HCT116 (cell line): Measurements from ENCODE around the gene OXER1. TPM values are rescaled to one million over a fixed set of nuclear protein-coding genes. Genes with fewer than 3 reads are reported as not detected.

Source experiments
- ATAC-seq: fragments of 200-7000 bp; cut with Tn5 transposase; 2 replicates; pipeline ENCODE4 v1.9.1; 2020; ENCODE audit warnings: mild to moderate bottlenecking, moderate library complexity
- BruUV-seq: library from RNA; stranded (reverse); fragments of 400-500 nt; replicated peaks from 2 replicates; lab custom pipeline; 2021; lab: Mats Ljungman, UMichigan
- CTCF ChIA-PET: fragments of 300-600 bp; sonication (Branson Sonifier 250); formaldehyde crosslinking; loops from one replicate; lab custom pipeline; 2021; ENCODE audit warnings: antibody characterized with exemption; lab: Charles Lee
- POLR2A ChIA-PET: fragments of 300-600, 350-600 bp; sonication (Branson Sonifier 250); formaldehyde crosslinking; loops from one replicate; lab custom pipeline; 2021; ENCODE audit warnings: antibody characterized with exemption; lab: Charles Lee
- RAD21 ChIA-PET, 2 experiments: fragments of 300-600 bp; sonication (Branson Sonifier 250); formaldehyde crosslinking; loops; one replicate each; lab custom pipeline; 2023; ENCODE audit warnings: low total read pairs in 2 of 2; ENCODE audit not compliant: uncharacterized antibody in 2 of 2, unreplicated experiment in 2 of 2, low non-redundant PET in 1 of 2; lab: Charles Lee
- DNase-seq: peaks from one replicate; pipeline ENCODE4 v3.0.0-alpha.2; 2010; ENCODE audit warnings: low read depth, low spot score
- H2AFZ ChIP-seq: fragments of 200-600 bp; shearing (Covaris generic), sonication (generic); 2 replicates; pipeline ENCODE4 v1.6.1; 2017; ENCODE audit warnings: low read depth, mixed run types, mixed read lengths, antibody characterized with exemption, low read length; ENCODE audit not compliant: poor library complexity, severe bottlenecking
- H3K27ac ChIP-seq: 2 replicates; pipeline ENCODE4 v1.5.1; 2012; ENCODE audit warnings: low read depth, low read length
- H3K27me3 ChIP-seq: fragments of 200-600 bp; sonication (generic); 2 replicates; pipeline ENCODE4 v1.6.1; 2016; ENCODE audit warnings: mixed run types, low read length, mixed read lengths; ENCODE audit not compliant: insufficient read depth
- H3K36me3 ChIP-seq, 2 experiments: fragments of 200-500 bp in 1 of 2; fragments of 200-600 bp in 1 of 2; sonication (Bioruptor generic) in 1 of 2; sonication (generic) in 1 of 2; 2 replicates each; pipeline versions ENCODE4 v1.5.1 to v1.6.1; 2014 to 2016; ENCODE audit warnings: low read length in 2 of 2, inconsistent platforms in 1 of 2, mixed read lengths in 1 of 2, mixed run types in 1 of 2; ENCODE audit not compliant: insufficient read depth in 2 of 2, control insufficient read depth in 1 of 2
- H3K4me1 ChIP-seq, 2 experiments: fragments of 200-600 bp in 1 of 2; sonication (generic) in 1 of 2; 2 replicates each; pipeline versions ENCODE4 v1.5.1 to v1.6.1; 2012 to 2017; ENCODE audit warnings: low read length in 2 of 2, inconsistent platforms in 1 of 2, mild to moderate bottlenecking in 1 of 2, mixed read lengths in 1 of 2, mixed run types in 1 of 2, moderate library complexity in 1 of 2; ENCODE audit not compliant: insufficient read depth in 2 of 2, control insufficient read depth in 1 of 2
- H3K4me2 ChIP-seq: fragments of 200-600 bp; sonication (generic); 2 replicates; pipeline ENCODE4 v1.6.1; 2017; ENCODE audit warnings: mixed run types, low read length, mixed read lengths
- H3K4me3 ChIP-seq, 2 experiments: fragments of 200-600 bp in 1 of 2; sonication (generic) in 1 of 2; replicated peaks in 1 of 2; 2 replicates each; pipeline ENCODE4 v1.5.1; 2011 to 2016; ENCODE audit warnings: low read length in 2 of 2, control low read depth in 1 of 2, low read depth in 1 of 2, mild to moderate bottlenecking in 1 of 2, mixed read lengths in 1 of 2, mixed run types in 1 of 2
- H3K79me2 ChIP-seq: fragments of 200-600 bp; sonication (generic); 2 replicates; pipeline ENCODE4 v1.6.1; 2017; ENCODE audit warnings: mild to moderate bottlenecking, mixed run types, low read length, moderate library complexity, mixed read lengths; ENCODE audit not compliant: insufficient read depth
- H3K9ac ChIP-seq: fragments of 200-600 bp; sonication (generic); 2 replicates; pipeline ENCODE4 v1.6.1; 2016; ENCODE audit warnings: low read length, mixed read lengths
- H3K9me2 ChIP-seq: fragments of 200-600 bp; sonication (generic), shearing (Covaris generic); 2 replicates; pipeline ENCODE4 v1.6.1; 2017; ENCODE audit warnings: mixed run types, mild to moderate bottlenecking, moderate library complexity; ENCODE audit not compliant: insufficient read depth
- H3K9me3 ChIP-seq, 2 experiments: fragments of 200-500 bp in 1 of 2; fragments of 200-600 bp in 1 of 2; sonication (Bioruptor generic) in 1 of 2; sonication (generic) in 1 of 2; 2 replicates each; pipeline ENCODE4 v1.6.1; 2014 to 2017; ENCODE audit warnings: low read length in 2 of 2, mixed read lengths in 2 of 2, inconsistent platforms in 1 of 2, low read depth in 1 of 2, mild to moderate bottlenecking in 1 of 2, mixed run types in 1 of 2, moderate library complexity in 1 of 2; ENCODE audit not compliant: control insufficient read depth in 1 of 2, insufficient read depth in 1 of 2
- H4K20me1 ChIP-seq: fragments of 200-600 bp; sonication (generic), shearing (Covaris generic); 2 replicates; pipeline ENCODE4 v1.6.1; 2017; ENCODE audit warnings: mixed run types, mild to moderate bottlenecking, moderate library complexity; ENCODE audit not compliant: insufficient read depth
- EZH2 ChIP-seq: fragments of 200-600 bp; sonication (generic); IDR thresholded peaks from 2 replicates; pipeline ENCODE4 v1.6.1; 2017; ENCODE audit warnings: antibody characterized with exemption, mixed run types
- EZH2phosphoT487 ChIP-seq: fragments of 200-600 bp; IDR thresholded peaks from 2 replicates; pipeline ENCODE4 v1.6.1; 2018; ENCODE audit warnings: antibody characterized with exemption, borderline replicate concordance
- SRF ChIP-seq: IDR thresholded peaks from 2 replicates; pipeline ENCODE4 v1.6.1; 2012; ENCODE audit warnings: low read depth
- intact Hi-C: fragments of 100-400 bp; cut with micrococcal nuclease; formaldehyde crosslinking; loops from 2 replicates; pipeline ENCODE4 v1.10.0; 2022
- total RNA-seq: library from RNA; stranded (reverse); gene quantifications from one replicate; pipeline ENCODE4 v1.2.1, GENCODE V29; 2021; ENCODE audit not compliant: unreplicated experiment
- TF ChIP-seq, protein P1 (sequence below), 3 experiments: fragments of 200-600 bp in 1 of 3; sonication (generic) in 1 of 3; IDR thresholded peaks in 2 of 3; conservative IDR thresholded peaks in 1 of 3; 2 replicates each; pipeline ENCODE4 v1.5.1; 2012 to 2017; ENCODE audit warnings: low read depth in 2 of 3, low read length in 2 of 3, antibody characterized with exemption in 1 of 3, borderline replicate concordance in 1 of 3, control low read depth in 1 of 3, mild to moderate bottlenecking in 1 of 3, mixed read lengths in 1 of 3, mixed run types in 1 of 3, moderate library complexity in 1 of 3; ENCODE audit not compliant: insufficient read depth in 1 of 3
- TF ChIP-seq, protein P2 (sequence below): IDR thresholded peaks from 2 replicates; pipeline ENCODE4 v1.6.1; 2011; ENCODE audit warnings: mild to moderate bottlenecking, low read length, moderate library complexity; ENCODE audit not compliant: insufficient replicate concordance; ENCODE audit errors: extremely low read depth
- TF ChIP-seq, protein P3 (sequence below): IDR thresholded peaks from 2 replicates; pipeline ENCODE4 v1.6.1; 2012
- TF ChIP-seq, protein P4 (sequence below): IDR thresholded peaks from 2 replicates; pipeline ENCODE4 v1.6.1; 2012; ENCODE audit warnings: low read depth

The OXER1 gene
- total RNA-seq, 1 experiment from 2014 or later = not detected

DNA sequence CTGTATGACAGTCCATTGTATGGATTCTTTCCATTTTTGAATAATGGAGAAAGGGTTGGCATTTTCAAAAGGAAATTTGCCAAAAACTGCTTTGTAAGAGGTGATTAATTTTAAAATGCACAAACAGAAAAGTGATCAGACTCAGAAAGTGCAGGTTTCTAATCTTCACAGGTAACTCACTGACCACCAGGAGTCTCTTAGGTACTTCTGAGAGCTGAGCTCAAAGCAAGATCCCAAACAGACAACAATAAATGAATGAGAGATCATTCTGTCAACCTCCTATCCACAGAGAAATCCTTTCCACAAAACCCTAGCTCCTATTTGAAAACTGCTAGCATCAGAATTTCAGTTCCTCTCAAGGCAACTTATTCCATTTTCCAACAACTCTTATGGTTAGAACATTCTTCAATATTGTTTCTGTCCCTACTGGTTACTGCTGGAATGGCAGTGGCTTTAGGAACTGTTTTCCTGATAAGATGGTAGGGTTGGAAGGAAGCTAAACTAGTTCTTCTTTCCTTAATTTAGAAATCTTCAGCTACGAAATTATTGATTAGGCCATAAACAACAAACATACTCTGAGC is 49.1 kb upstream of the OXER1 start:
- peaks cover 7 to 20% of the 10 kb centered on the region in 2 experiments for H3K4me1 ChIP-seq
- H3K4me2 ChIP-seq = no peak overlapping the region
- TF ChIP-seq SRF = no peak
- TF ChIP-seq, protein P1, sequence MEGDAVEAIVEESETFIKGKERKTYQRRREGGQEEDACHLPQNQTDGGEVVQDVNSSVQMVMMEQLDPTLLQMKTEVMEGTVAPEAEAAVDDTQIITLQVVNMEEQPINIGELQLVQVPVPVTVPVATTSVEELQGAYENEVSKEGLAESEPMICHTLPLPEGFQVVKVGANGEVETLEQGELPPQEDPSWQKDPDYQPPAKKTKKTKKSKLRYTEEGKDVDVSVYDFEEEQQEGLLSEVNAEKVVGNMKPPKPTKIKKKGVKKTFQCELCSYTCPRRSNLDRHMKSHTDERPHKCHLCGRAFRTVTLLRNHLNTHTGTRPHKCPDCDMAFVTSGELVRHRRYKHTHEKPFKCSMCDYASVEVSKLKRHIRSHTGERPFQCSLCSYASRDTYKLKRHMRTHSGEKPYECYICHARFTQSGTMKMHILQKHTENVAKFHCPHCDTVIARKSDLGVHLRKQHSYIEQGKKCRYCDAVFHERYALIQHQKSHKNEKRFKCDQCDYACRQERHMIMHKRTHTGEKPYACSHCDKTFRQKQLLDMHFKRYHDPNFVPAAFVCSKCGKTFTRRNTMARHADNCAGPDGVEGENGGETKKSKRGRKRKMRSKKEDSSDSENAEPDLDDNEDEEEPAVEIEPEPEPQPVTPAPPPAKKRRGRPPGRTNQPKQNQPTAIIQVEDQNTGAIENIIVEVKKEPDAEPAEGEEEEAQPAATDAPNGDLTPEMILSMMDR (IDR thresholded peaks at IDR 0.05 in 2 of 3, conservative IDR thresholded peaks at IDR 0.05 in 1 of 3; ENCODE audit: borderline replicate concordance in 1 of 3, insufficient read depth in 1 of 3, low read depth in 2 of 3, low read length in 2 of 3) = peak; percentile 65 to 74 (median 66); a peak in 5 of 6 replicates
- H3K9ac ChIP-seq = no peak overlapping the region
- peak; percentile 39 for DNase-seq
- no peaks in the 10 kb centered on the region for H3K79me2 ChIP-seq
- no peaks in the 10 kb centered on the region for H3K36me3 ChIP-seq
- H3K27me3 ChIP-seq = no peaks in the 10 kb centered on the region
- intact Hi-C loops = no loop called here
- POLR2A ChIA-PET = no interaction called here
- H4K20me1 ChIP-seq = no peaks in the 10 kb centered on the region
- CTCF ChIA-PET = interaction anchor here (0.6 to 1.3 kb wide), 4 partner anchors 11 to 743 kb away, joined by 3 read pairs; no protein-coding TSS in a partner anchor
- peak overlapping the region; percentile 75 for H2AFZ ChIP-seq
- BruUV-seq = no TSS peak
- H3K9me2 ChIP-seq = no peaks in the 10 kb centered on the region
- ATAC-seq = no peak
- RAD21 ChIA-PET = no interaction called here
- no peaks in the 10 kb centered on the region for H3K9me3 ChIP-seq
- H3K27ac ChIP-seq = no peak overlapping the region
- H3K4me3 ChIP-seq = no peak overlapping the region

DNA sequence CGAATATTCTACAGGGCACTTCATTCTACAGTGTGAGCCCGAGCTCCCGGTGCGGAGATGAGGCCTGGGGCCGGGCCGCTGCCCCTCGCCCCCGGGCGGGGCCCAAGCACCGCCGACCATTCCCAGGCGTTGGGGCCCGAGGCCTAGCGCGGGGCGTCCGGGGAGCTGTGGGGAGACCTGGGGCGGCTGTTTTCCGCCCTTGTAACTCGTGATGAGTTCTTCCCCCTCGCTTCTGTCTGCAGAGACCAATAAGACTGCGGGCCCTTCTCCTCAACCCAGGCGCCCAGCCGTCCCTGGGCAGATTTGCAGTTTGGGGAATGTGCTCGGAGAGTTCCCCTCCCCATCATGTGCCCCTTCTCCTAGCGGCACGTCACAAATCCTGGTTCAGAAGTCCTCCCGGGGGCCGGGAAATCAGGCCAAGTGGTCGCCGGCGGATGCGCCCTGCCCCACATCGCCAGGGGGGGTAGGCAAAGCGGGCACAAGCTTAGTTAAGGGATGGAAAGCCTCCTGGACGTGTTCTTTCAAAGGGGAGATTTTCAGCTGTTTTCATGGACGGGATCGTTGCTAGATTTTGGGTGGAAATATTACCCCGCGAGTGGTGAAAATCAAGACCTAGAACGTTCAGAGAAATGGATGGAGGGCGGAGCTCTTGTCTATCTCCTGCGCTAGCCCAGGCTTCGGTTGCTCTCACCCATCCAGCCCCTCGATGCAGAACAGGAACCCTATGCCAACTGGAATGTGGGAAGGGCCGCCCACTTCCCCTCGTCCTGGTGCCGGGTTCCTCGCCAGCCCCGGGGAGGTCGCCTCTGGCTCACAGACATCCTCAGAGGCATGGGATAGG is 47.3 kb upstream of the OXER1 start:
- Histone ChIP-seq H3K36me3 (no peaks in the 10 kb centered on the region), H3K4me1 (peaks cover 7 to 20% of the 10 kb centered on the region in 2 experiments), H3K9ac (0 out of 2 replicates have a peak overlapping the region, but pooled peaks have one; percentile 77), H3K27me3 (no peaks in the 10 kb centered on the region), H3K79me2 (no peaks in the 10 kb centered on the region), H3K9me2 (no peaks in the 10 kb centered on the region), H2AFZ (no peak overlapping the region), H3K4me3 (no peak overlapping the region), H3K4me2 (peak overlapping the region; percentile 82), H3K27ac (peak overlapping the region; percentile 97), H4K20me1 (no peaks in the 10 kb centered on the region), H3K9me3 (no peaks in the 10 kb centered on the region)
- ChIA-PET RAD21 (no interaction called here), CTCF (interaction anchor here (1.0 to 2.0 kb wide), 4 partner anchors 17 to 673 kb away, joined by 3 to 5 read pairs (median 4); no protein-coding TSS in a partner anchor), POLR2A (no interaction called here)
- no TSS peak for BruUV-seq
- ATAC-seq = no peak
- DNase-seq = no peak
- intact Hi-C loops = no loop called here
- TF ChIP-seq, protein P2, sequence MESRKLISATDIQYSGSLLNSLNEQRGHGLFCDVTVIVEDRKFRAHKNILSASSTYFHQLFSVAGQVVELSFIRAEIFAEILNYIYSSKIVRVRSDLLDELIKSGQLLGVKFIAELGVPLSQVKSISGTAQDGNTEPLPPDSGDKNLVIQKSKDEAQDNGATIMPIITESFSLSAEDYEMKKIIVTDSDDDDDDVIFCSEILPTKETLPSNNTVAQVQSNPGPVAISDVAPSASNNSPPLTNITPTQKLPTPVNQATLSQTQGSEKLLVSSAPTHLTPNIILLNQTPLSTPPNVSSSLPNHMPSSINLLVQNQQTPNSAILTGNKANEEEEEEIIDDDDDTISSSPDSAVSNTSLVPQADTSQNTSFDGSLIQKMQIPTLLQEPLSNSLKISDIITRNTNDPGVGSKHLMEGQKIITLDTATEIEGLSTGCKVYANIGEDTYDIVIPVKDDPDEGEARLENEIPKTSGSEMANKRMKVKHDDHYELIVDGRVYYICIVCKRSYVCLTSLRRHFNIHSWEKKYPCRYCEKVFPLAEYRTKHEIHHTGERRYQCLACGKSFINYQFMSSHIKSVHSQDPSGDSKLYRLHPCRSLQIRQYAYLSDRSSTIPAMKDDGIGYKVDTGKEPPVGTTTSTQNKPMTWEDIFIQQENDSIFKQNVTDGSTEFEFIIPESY = no peak
- no peak for TF ChIP-seq EZH2phosphoT487
- TF ChIP-seq SRF = no peak
- no peak for TF ChIP-seq EZH2
- TF ChIP-seq, protein P3, sequence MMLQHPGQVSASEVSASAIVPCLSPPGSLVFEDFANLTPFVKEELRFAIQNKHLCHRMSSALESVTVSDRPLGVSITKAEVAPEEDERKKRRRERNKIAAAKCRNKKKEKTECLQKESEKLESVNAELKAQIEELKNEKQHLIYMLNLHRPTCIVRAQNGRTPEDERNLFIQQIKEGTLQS = no peak
- TF ChIP-seq, protein P4, sequence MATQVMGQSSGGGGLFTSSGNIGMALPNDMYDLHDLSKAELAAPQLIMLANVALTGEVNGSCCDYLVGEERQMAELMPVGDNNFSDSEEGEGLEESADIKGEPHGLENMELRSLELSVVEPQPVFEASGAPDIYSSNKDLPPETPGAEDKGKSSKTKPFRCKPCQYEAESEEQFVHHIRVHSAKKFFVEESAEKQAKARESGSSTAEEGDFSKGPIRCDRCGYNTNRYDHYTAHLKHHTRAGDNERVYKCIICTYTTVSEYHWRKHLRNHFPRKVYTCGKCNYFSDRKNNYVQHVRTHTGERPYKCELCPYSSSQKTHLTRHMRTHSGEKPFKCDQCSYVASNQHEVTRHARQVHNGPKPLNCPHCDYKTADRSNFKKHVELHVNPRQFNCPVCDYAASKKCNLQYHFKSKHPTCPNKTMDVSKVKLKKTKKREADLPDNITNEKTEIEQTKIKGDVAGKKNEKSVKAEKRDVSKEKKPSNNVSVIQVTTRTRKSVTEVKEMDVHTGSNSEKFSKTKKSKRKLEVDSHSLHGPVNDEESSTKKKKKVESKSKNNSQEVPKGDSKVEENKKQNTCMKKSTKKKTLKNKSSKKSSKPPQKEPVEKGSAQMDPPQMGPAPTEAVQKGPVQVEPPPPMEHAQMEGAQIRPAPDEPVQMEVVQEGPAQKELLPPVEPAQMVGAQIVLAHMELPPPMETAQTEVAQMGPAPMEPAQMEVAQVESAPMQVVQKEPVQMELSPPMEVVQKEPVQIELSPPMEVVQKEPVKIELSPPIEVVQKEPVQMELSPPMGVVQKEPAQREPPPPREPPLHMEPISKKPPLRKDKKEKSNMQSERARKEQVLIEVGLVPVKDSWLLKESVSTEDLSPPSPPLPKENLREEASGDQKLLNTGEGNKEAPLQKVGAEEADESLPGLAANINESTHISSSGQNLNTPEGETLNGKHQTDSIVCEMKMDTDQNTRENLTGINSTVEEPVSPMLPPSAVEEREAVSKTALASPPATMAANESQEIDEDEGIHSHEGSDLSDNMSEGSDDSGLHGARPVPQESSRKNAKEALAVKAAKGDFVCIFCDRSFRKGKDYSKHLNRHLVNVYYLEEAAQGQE = no peak
